Subcutaneous abdominal adipose tissue (tissue), 5 donors: ENCODE measurements around the gene ZBTB5.

Experiments
- H3K27ac ChIP-seq: one replicate; pipeline ENCODE4 v1.7.0; 2013; ENCODE audit warnings: low read depth, mild to moderate bottlenecking, inconsistent platforms, low read length, moderate library complexity
- H3K27me3 ChIP-seq, 5 donors: one replicate each; pipeline ENCODE4 v1.7.0; 2013; ENCODE audit warnings: low read length in 5 of 5, inconsistent platforms in 1 of 5; ENCODE audit not compliant: control insufficient read depth in 5 of 5, insufficient read depth in 4 of 5
- H3K36me3 ChIP-seq, 5 donors: one replicate each; pipeline ENCODE4 v1.7.0; 2013; ENCODE audit warnings: low read length in 5 of 5; ENCODE audit not compliant: control insufficient read depth in 5 of 5, insufficient read depth in 5 of 5
- H3K4me1 ChIP-seq, 5 donors: one replicate each; pipeline ENCODE4 v1.7.0; 2013; ENCODE audit warnings: low read length in 5 of 5, mild to moderate bottlenecking in 3 of 5, moderate library complexity in 1 of 5; ENCODE audit not compliant: control insufficient read depth in 5 of 5, insufficient read depth in 5 of 5
- H3K4me3 ChIP-seq, 5 donors: one replicate each; pipeline ENCODE4 v1.7.0; 2013; ENCODE audit warnings: low read length in 5 of 5, low read depth in 1 of 5
- H3K9ac ChIP-seq, 5 donors: one replicate each; pipeline ENCODE4 v1.7.0; 2013; ENCODE audit warnings: low read length in 5 of 5, mild to moderate bottlenecking in 4 of 5, moderate library complexity in 3 of 5
- H3K9me3 ChIP-seq, 5 donors: one replicate each; pipeline ENCODE4 v1.7.0; 2013; ENCODE audit warnings: low read length in 5 of 5; ENCODE audit not compliant: control insufficient read depth in 5 of 5
- donor health status: healthy.
- donor health status: healthy.
- donor health status: healthy.
- donor health status: healthy.
- donor health status: healthy.

The ZBTB5 gene

DNA sequence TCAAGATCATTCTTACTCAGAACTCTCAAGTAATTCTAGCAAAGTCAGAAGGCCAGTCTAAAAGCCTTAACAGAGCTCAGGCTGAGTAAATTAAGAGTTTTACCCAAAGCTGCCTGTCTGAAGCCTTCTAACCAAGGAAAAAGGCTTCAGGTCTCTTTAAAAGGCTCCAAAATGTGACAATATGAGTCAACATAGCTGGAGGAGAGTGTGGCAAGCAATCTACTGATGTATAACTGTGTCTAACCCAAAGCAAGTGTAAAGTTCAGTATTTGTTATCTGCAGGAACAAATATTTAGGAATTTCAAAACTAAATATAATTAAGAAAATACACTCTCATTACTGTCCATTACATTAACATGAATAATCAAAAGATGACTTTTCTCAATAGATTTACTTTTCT lies 11.0 kb downstream of the ZBTB5 start:
- peaks cover 0 to 3% (median 0%) of the 10 kb centered on the region in 5 donors for H3K36me3 ChIP-seq
- H3K9me3 ChIP-seq = peaks cover 0 to 7% (median 0%) of the 10 kb centered on the region in 5 donors
- H3K4me1 ChIP-seq = peaks cover 0 to 9% (median 0%) of the 10 kb centered on the region in 5 donors
- H3K27ac ChIP-seq = no peak overlapping the region
- H3K9ac ChIP-seq = no peak overlapping the region
- H3K27me3 ChIP-seq = no peaks in the 10 kb centered on the region
- H3K4me3 ChIP-seq = no peak overlapping the region

DNA sequence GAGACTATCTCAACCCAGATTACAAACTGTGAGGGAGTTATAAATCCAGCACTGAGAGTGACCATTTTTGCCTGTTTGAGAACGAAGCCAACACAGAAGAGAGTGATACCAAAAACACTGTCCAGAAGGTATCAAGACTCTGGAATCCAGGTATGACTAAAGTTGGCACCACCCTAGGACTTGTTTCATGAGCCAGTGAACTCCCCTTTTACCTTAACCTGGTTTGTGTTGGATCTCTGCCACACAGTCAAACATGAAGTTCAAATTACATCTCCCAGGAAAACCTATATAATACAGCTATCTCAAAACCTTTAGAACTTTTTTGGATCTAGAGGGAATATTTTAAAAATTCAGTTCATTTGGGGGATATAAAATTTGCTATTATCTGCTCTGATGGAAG lies 11.4 kb downstream of the ZBTB5 start:
- Histone ChIP-seq H3K9me3 (peaks cover 0 to 7% (median 0%) of the 10 kb centered on the region in 5 donors), H3K27me3 (no peaks in the 10 kb centered on the region), H3K4me3 (no peak overlapping the region), H3K9ac (no peak overlapping the region), H3K36me3 (peaks cover 0 to 3% (median 0%) of the 10 kb centered on the region in 5 donors), H3K4me1 (peaks cover 0 to 9% (median 0%) of the 10 kb centered on the region in 5 donors), H3K27ac (no peak overlapping the region)

DNA sequence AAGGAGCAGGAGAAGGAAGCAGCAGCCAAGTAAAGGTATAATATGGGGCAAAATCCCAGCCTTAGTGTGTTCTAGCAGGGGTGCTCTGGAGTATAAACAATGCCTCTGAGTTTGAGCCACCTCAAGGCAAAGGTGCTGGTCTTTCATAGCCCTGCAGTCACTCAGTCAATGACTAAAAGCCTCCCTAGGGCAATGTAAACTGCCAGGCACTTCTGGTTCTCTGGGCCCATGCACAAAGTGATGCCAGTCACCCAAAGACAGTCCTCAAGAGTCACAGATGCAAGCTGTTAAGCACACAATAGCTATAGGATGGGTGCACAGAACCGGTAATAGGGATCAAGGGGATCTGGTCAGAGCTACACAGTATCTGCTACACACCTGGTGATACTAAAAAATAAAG lies 12.6 kb downstream of the ZBTB5 start:
- no peak overlapping the region for H3K9ac ChIP-seq
- H3K4me1 ChIP-seq = peaks cover 0 to 9% (median 0%) of the 10 kb centered on the region in 5 donors
- peaks cover 0 to 7% (median 0%) of the 10 kb centered on the region in 5 donors for H3K9me3 ChIP-seq
- no peaks in the 10 kb centered on the region for H3K27me3 ChIP-seq
- H3K27ac ChIP-seq = no peak overlapping the region
- H3K4me3 ChIP-seq = no peak overlapping the region
- peaks cover 0 to 3% (median 3%) of the 10 kb centered on the region in 5 donors for H3K36me3 ChIP-seq

DNA sequence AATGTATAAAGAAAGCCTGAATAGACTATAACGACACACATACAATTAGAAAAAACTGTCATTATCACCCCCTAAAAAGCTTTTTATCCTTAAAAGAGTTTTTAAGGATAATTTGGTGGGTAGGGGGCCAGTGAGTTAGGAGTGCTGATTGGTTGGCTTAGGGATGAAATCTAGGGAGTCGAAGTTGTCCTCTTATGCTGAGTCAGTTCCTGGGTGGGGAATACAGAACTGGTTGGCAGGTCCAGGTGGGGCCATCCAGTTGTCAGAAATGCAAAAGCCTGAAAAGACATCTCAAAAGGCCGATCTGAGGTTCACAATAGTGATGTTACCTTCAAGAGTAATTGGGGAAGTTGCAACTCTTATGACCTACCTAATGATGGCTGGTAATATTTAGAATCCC lies 13.6 kb downstream of the ZBTB5 start:
- Histone ChIP-seq H3K9ac (no peak overlapping the region), H3K27ac (no peak overlapping the region), H3K9me3 (peaks cover 0 to 7% (median 0%) of the 10 kb centered on the region in 5 donors), H3K36me3 (peaks cover 0 to 6% (median 3%) of the 10 kb centered on the region in 5 donors), H3K4me1 (peaks cover 0 to 9% (median 0%) of the 10 kb centered on the region in 5 donors), H3K27me3 (no peaks in the 10 kb centered on the region), H3K4me3 (no peak overlapping the region)

DNA sequence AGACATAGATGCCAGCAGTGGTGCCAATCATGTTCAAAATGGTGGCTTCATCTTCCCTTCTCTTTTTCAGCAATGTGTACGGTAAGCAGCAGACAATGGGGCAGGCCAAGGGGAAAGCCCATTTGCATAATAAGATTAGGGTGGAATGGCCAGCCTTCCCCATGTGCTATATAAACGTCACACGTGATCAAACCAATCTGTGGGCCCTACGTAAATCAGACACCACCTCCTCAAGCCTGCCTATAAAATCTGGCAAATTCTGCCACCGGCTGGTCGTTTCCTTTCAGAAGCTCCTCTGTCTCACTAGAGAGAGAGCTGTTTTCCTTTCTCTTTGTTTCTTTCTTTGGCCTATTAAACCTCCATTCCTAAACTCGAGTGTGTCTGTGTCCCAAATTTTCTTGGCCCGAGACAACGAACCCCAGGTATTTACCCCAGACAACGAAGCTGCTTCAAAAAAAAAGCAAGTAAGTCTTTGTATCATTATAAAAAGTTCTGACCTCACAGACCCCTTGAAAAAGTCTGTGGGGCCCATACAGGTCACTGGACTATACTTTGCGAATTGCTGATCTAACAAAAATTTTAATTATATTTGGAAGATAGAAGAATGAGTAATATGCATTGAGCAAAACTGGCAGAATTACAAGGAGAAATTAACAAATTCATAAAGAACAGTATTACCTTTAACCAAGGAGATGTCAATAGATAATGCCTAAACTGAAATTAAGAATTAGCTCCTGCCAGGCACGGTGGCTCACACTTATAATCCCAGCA lies 15.2 kb downstream of the ZBTB5 start:
- H3K27ac ChIP-seq = no peak overlapping the region
- H3K4me3 ChIP-seq = no peak overlapping the region
- H3K9me3 ChIP-seq = peaks cover 0 to 3% (median 0%) of the 10 kb centered on the region in 5 donors
- no peak overlapping the region for H3K9ac ChIP-seq
- peaks cover 0 to 6% (median 3%) of the 10 kb centered on the region in 5 donors for H3K36me3 ChIP-seq
- H3K4me1 ChIP-seq = peaks cover 0 to 9% (median 0%) of the 10 kb centered on the region in 5 donors
- no peaks in the 10 kb centered on the region for H3K27me3 ChIP-seq

DNA sequence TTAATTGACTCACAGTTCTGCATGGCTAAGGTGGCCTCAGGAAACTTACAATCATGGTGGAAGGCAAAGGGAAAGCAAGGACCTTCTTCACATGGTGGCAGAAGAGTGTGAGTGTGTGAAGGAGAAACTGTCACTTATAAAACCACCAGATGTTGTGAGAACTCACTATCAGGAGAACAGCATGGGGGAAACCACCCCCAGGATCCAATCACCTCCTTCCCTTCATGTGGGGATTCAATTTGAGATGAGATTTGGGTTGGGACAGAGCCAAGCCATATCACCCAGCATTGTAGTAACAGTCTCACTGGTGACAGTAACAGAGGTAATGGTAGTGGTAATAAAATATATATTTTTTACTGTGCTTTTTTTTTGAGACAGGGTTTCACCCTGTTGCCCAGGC lies 18.1 kb downstream of the ZBTB5 start:
- H3K36me3 ChIP-seq = peaks cover 0 to 12% (median 6%) of the 10 kb centered on the region in 5 donors
- no peak overlapping the region for H3K27ac ChIP-seq
- no peaks in the 10 kb centered on the region for H3K9me3 ChIP-seq
- H3K4me3 ChIP-seq = no peak overlapping the region
- H3K4me1 ChIP-seq = peaks cover 0 to 3% (median 0%) of the 10 kb centered on the region in 5 donors
- no peaks in the 10 kb centered on the region for H3K27me3 ChIP-seq
- no peak overlapping the region for H3K9ac ChIP-seq

DNA sequence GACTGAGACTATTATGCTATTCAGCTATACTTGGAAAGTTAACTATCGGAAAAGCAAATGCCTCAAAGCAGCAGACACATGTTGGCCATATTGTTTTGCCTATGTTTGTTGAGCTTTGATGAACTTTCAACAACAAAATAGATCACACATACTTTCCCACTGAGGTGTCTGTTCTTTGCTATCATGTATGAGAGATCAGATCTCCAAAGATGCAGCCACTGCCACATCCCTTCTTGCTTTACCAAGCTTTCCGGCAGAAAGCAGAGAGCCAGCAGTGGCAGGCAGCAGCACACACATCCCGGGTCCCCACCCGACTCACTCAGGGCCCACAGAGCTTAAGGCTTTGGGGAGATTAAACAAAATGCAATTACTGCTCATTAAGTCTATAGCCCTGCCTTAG lies 18.8 kb downstream of the ZBTB5 start:
- no peaks in the 10 kb centered on the region for H3K27me3 ChIP-seq
- no peak overlapping the region for H3K4me3 ChIP-seq
- H3K36me3 ChIP-seq = peaks cover 0 to 19% (median 13%) of the 10 kb centered on the region in 5 donors
- H3K27ac ChIP-seq = no peak overlapping the region
- no peaks in the 10 kb centered on the region for H3K9me3 ChIP-seq
- peaks cover 0 to 3% (median 0%) of the 10 kb centered on the region in 5 donors for H3K4me1 ChIP-seq
- no peak overlapping the region for H3K9ac ChIP-seq

DNA sequence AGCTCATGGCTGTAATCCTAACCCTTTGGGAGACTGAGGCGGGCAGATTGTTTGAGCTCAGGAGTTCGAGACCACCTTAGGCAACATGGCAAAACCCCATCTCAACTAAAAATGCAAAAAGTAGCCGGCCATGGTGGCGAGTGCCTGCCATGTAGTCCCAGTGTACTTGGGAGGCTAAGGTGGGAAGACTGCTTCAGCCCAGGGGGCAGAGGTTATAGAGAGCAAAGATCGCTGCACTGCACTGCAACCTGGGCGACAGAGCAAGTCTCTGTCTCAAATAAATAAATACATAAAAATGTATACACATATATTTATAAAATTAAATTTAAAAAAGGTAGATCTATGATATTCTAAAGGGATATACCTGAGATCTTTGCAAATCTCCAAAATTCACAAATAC lies 19.4 kb downstream of the ZBTB5 start:
- Histone ChIP-seq H3K4me1 (peaks cover 0 to 3% (median 0%) of the 10 kb centered on the region in 5 donors), H3K9me3 (no peaks in the 10 kb centered on the region), H3K9ac (no peak overlapping the region), H3K4me3 (no peak overlapping the region), H3K36me3 (peaks cover 0 to 25% (median 19%) of the 10 kb centered on the region in 5 donors), H3K27me3 (no peaks in the 10 kb centered on the region), H3K27ac (no peak overlapping the region)

DNA sequence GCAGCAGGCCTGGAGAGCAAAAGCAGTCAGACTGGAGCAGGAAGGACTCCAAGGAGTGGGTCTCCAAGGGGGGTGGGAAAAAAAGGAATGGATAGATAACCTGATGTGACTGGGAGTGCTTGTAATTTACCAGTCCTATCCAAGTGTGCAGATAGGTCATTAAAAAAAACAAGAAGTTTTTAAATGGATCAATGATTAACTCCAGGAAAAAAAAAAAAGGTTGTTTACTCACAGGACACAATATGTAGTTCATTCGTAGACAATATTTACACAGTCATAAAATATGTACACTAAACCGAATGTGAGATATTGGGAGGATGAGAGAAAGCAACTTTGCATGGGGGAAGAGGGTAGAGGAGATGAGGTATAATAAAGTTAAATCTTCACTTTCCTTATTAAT lies 20.4 kb downstream of the ZBTB5 start:
- Histone ChIP-seq H3K4me1 (peaks cover 0 to 3% (median 0%) of the 10 kb centered on the region in 5 donors), H3K36me3 (peaks cover 4 to 34% (median 28%) of the 10 kb centered on the region in 5 donors), H3K27me3 (no peaks in the 10 kb centered on the region), H3K9me3 (no peaks in the 10 kb centered on the region), H3K27ac (no peak overlapping the region), H3K9ac (no peak overlapping the region), H3K4me3 (no peak overlapping the region)

DNA sequence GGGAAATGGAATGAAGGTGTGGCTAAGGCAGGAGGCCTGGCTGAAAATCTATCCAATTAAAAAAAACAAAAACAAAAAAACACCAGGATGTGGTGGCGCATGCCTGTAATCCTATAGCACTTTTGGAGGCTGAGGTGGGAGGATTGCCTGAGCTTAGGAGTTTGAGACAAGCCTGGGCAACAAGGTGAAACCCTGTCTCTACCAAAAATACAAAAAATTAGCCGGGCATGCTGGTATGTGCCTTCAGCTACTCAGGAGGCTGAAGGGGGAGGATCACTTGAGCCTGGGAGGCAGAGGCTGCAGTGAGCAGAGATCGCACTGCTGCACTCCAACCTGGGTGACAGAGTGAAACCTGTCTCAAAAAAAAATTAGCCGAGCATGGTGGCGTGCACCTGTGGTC lies 21.7 kb downstream of the ZBTB5 start:
- H3K4me1 ChIP-seq = peaks cover 0 to 3% (median 0%) of the 10 kb centered on the region in 5 donors
- peaks cover 6 to 47% (median 40%) of the 10 kb centered on the region in 5 donors for H3K36me3 ChIP-seq
- H3K9ac ChIP-seq = no peak overlapping the region
- no peaks in the 10 kb centered on the region for H3K9me3 ChIP-seq
- no peak overlapping the region for H3K4me3 ChIP-seq
- no peaks in the 10 kb centered on the region for H3K27me3 ChIP-seq
- H3K27ac ChIP-seq = no peak overlapping the region
